Mucosa of descending colon (tissue), 3 donors: Measurements from ENCODE around the gene HIC1. TPM values are rescaled to one million over a fixed set of nuclear protein-coding genes. Genes with fewer than 3 reads are reported as not detected.

ENCODE experiments used
- ATAC-seq: fragments of 200-7000 bp; cut with Tn5 transposase; one replicate; pipeline ENCODE4 v1.9.1; 2020; ENCODE audit warnings: mild to moderate bottlenecking, moderate library complexity
- DNase-seq, 3 donors: peaks; one replicate each; pipeline ENCODE4 v3.0.0-alpha.2; 2020
- H3K36me3 ChIP-seq: fragments of 200-600 bp; one replicate; pipeline ENCODE4 v1.8.0; 2021; ENCODE audit warnings: low read depth, mild to moderate bottlenecking
- H3K4me1 ChIP-seq: fragments of 200-600 bp; one replicate; pipeline ENCODE4 v1.8.0; 2021; ENCODE audit warnings: low read depth, mild to moderate bottlenecking
- H3K4me3 ChIP-seq: fragments of 200-600 bp; one replicate; pipeline ENCODE4 v1.8.0; 2021; ENCODE audit warnings: mild to moderate bottlenecking
- H3K9me3 ChIP-seq: fragments of 200-600 bp; one replicate; pipeline ENCODE4 v1.8.0; 2021; ENCODE audit warnings: mild to moderate bottlenecking
- intact Hi-C, 2 donors: fragments of 100-400 bp; cut with DNase I in 1 of 2; cut with micrococcal nuclease in 1 of 2; formaldehyde crosslinking; loops; one replicate each; pipeline versions ENCODE4 v1.11.0 to v1.11.1; 2022; cut with DNase I, micrococcal nuclease
- total RNA-seq, 3 donors: library from RNA; stranded (reverse); fragmentation: NEBNext Ultra II Directional in 2 of 3; extraction: Animal tissue kit (Norgen Biotek cat#: 25700) in 2 of 3; gene quantifications; one replicate each; pipeline versions ENCODE4 v1.2.1 to v1.2.4, GENCODE V29; 2021 to 2023
- TF ChIP-seq, protein P1 (sequence below): fragments of 200-600 bp; IDR thresholded peaks from one replicate; pipeline ENCODE4 v1.8.0; 2022; ENCODE audit warnings: antibody characterized with exemption, mild to moderate bottlenecking
- donor health status: DM: no; HTN: no; CAD: no; lungs with moderate emphysema.
- donor health status: DM: no; HTN: no; CAD: no.
- donor health status: DM: no; HTN: yes; CAD: no.

The HIC1 gene
- total RNA-seq, 3 donors from 2014 or later: 6.0 to 28.9 (median 13.5) TPM

DNA sequence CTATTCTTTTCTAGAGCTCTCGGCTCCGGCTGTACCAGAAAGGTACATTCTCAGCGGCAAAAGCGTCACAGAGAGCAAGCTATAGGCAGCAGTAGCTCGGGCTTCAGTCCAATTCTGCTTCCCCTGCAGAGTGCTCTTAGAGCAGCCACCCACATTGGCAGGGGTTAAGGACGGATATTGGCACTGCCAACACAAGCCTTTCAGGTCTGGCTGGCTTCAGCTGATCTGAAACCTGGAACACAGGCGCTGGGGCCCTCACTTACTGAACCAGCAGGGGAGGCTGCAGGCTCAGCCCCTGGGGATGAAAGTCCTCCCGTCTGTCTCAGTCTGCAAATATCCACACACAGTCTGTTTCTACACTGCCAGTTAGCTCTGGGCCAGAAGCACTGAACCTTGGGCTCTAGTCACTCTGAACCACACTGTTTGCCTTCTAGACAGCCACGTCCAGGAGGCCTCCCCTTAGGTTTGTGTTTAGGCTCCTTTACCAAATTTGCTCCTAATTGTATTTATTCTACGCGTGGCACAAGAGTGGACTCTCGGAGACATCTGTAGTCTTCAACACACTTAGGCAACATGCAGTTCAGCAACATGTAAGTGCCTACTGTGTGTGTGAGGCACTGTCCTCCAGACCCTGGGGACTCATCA is 40.1 kb downstream of the HIC1 start:
- Histone ChIP-seq H3K4me3 (no peak overlapping the region), H3K4me1 (peaks cover 6% of the 10 kb centered on the region), H3K9me3 (no peaks in the 10 kb centered on the region), H3K36me3 (no peaks in the 10 kb centered on the region)
- DNase-seq (peak in 1 of 3 donors; percentile 52), ATAC-seq (peak; percentile 40)
- TF ChIP-seq, protein P1, sequence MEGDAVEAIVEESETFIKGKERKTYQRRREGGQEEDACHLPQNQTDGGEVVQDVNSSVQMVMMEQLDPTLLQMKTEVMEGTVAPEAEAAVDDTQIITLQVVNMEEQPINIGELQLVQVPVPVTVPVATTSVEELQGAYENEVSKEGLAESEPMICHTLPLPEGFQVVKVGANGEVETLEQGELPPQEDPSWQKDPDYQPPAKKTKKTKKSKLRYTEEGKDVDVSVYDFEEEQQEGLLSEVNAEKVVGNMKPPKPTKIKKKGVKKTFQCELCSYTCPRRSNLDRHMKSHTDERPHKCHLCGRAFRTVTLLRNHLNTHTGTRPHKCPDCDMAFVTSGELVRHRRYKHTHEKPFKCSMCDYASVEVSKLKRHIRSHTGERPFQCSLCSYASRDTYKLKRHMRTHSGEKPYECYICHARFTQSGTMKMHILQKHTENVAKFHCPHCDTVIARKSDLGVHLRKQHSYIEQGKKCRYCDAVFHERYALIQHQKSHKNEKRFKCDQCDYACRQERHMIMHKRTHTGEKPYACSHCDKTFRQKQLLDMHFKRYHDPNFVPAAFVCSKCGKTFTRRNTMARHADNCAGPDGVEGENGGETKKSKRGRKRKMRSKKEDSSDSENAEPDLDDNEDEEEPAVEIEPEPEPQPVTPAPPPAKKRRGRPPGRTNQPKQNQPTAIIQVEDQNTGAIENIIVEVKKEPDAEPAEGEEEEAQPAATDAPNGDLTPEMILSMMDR: no peak
- intact Hi-C loops: no loop called here

DNA sequence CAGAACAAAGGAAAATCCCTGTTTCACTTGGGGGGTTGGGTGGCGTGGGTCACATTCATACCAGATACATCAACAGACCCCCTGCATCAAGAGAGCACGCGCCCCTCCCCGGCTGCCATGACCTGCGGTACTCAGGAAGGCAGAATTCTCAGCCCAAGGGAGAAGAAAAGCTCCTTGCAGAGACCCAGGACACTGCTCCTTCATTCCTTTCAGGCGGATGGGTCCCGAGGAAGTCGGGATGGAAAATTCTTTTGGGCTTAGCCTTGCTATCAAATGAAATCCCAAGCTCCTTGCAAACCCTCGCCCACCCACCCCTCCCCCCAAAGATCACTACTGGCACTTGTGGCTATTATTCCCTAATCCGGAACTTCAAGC is 40.6 kb downstream of the HIC1 start:
- TF ChIP-seq, protein P1: no peak
- peak in 1 of 3 donors; percentile 5 for DNase-seq
- H3K9me3 ChIP-seq: no peaks in the 10 kb centered on the region
- intact Hi-C loops: no loop called here
- peaks cover 6% of the 10 kb centered on the region for H3K4me1 ChIP-seq
- no peak overlapping the region for H3K4me3 ChIP-seq
- H3K36me3 ChIP-seq: no peaks in the 10 kb centered on the region
- ATAC-seq: no peak

- intact Hi-C loops: no loop called here
- Histone ChIP-seq H3K36me3 (no peaks in the 10 kb centered on the region), H3K4me3 (no peak overlapping the region), H3K9me3 (no peaks in the 10 kb centered on the region), H3K4me1 (peaks cover 20% of the 10 kb centered on the region)
- ATAC-seq (peak; percentile 98), DNase-seq (peak; percentile 92 to 97 (median 93))
- TF ChIP-seq, protein P1: no peak
Observed at GRCh38 chr17:2101448-2102257, 46.8 kb downstream of the HIC1 start.

DNA sequence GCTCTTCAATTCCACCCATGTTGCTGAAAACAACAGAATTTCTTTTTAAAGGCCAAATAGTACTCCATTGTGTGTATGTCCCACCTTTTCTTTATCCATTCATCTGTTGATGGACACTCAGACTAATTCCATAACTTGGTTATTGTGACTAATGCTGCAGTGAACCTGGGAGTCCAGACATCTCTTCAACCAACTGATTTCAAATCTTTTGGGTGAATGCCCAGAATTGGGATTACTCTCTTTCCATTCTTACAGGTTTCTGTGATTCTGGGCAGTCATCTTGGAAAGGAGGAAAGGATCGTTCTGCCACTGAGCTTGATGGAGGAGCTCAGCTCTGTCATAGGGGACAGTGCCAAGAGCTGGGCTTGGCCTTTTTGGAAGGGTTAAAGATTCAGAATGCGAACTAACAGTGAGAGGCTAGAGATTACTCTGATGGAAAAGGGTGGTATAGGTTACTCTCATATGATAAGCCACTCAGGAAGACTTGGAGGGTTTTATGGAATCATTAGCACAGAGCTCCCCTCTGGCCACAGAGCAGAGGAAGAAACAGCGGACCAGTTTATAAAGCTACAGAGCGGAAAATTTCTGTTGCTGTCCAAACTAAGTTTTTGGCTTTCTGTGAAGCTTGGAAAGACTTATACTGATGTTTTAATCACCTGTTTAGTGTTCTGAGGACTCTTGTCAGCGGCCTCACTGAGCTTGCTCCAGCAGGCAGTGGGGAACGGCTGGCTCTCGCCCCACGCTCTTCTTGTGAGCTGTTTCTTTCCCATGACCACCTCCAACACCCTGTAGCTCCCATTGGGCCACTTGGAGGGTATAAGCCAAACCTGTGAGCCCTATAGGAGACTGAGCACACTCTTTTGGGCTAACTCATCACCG is 48.3 kb downstream of the HIC1 start:
- DNase-seq (no peak), ATAC-seq (no peak)
- H3K36me3 ChIP-seq: no peaks in the 10 kb centered on the region
- H3K4me1 ChIP-seq: peaks cover 20% of the 10 kb centered on the region
- intact Hi-C loops: no loop called here
- no peak overlapping the region for H3K4me3 ChIP-seq
- TF ChIP-seq, protein P1: no peak
- no peaks in the 10 kb centered on the region for H3K9me3 ChIP-seq

- TF ChIP-seq, protein P1: no peak
- peak; percentile 4 for ATAC-seq
Observed at GRCh38 chr17:2105663-2106062, 50.8 kb downstream of the HIC1 start.

More at GRCh38 chr17:2105663-2106062, 50.8 kb downstream of the HIC1 start:
- Histone ChIP-seq H3K36me3 (no peaks in the 10 kb centered on the region), H3K4me1 (peaks cover 17% of the 10 kb centered on the region), H3K4me3 (no peak overlapping the region), H3K9me3 (no peaks in the 10 kb centered on the region)
- intact Hi-C loops: no loop called here
- DNase-seq: no peak
